ENCODE results near the gene BAX. TPM values are rescaled to one million over a fixed set of nuclear protein-coding genes. Genes with fewer than 3 reads are reported as not detected.

Gene BAX
- total RNA-seq, 1 experiment from 2014 or later: 346 TPM

DNA sequence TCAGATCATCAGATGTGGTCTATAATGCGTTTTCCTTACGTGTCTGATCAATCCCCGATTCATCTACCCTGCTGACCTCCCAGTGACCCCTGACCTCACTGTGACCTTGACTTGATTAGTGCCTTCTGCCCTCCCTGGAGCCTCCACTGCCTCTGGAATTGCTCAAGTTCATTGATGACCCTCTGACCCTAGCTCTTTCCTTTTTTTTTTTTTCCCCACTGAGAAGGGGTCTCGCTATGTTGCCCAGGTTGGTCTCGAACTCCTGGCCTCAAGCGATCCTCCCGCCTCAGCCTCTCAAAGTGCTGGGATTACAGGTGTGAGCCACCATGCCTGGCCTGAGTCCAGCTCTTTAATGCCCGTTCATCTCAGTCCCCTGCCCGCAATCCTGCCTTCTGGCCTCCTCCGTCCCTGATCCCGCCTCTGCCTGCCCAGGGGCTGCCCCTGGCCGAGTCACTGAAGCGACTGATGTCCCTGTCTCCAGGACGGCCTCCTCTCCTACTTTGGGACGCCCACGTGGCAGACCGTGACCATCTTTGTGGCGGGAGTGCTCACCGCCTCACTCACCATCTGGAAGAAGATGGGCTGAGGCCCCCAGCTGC lies 6.5 kb downstream of the BAX start (continued):
- TF ChIP-seq, protein P1, sequence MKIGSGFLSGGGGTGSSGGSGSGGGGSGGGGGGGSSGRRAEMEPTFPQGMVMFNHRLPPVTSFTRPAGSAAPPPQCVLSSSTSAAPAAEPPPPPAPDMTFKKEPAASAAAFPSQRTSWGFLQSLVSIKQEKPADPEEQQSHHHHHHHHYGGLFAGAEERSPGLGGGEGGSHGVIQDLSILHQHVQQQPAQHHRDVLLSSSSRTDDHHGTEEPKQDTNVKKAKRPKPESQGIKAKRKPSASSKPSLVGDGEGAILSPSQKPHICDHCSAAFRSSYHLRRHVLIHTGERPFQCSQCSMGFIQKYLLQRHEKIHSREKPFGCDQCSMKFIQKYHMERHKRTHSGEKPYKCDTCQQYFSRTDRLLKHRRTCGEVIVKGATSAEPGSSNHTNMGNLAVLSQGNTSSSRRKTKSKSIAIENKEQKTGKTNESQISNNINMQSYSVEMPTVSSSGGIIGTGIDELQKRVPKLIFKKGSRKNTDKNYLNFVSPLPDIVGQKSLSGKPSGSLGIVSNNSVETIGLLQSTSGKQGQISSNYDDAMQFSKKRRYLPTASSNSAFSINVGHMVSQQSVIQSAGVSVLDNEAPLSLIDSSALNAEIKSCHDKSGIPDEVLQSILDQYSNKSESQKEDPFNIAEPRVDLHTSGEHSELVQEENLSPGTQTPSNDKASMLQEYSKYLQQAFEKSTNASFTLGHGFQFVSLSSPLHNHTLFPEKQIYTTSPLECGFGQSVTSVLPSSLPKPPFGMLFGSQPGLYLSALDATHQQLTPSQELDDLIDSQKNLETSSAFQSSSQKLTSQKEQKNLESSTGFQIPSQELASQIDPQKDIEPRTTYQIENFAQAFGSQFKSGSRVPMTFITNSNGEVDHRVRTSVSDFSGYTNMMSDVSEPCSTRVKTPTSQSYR (CRISPR knock-in tag; IDR thresholded peaks at IDR 0.05): no peak
- TF ChIP-seq RELA (CRISPR knock-in tag; IDR thresholded peaks at IDR 0.05; ENCODE audit: borderline replicate concordance): no peak
- TF ChIP-seq, protein P2, sequence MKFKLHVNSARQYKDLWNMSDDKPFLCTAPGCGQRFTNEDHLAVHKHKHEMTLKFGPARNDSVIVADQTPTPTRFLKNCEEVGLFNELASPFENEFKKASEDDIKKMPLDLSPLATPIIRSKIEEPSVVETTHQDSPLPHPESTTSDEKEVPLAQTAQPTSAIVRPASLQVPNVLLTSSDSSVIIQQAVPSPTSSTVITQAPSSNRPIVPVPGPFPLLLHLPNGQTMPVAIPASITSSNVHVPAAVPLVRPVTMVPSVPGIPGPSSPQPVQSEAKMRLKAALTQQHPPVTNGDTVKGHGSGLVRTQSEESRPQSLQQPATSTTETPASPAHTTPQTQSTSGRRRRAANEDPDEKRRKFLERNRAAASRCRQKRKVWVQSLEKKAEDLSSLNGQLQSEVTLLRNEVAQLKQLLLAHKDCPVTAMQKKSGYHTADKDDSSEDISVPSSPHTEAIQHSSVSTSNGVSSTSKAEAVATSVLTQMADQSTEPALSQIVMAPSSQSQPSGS (CRISPR knock-in tag; IDR thresholded peaks at IDR 0.05; ENCODE audit: borderline replicate concordance, low read depth): no peak
- no peak for TF ChIP-seq TEAD1 (CRISPR knock-in tag; IDR thresholded peaks at IDR 0.05)
- 0 out of 2 replicates have a peak, but pooled peaks have one; percentile 5 for TF ChIP-seq FOXP1 (CRISPR knock-in tag; IDR thresholded peaks at IDR 0.05; ENCODE audit: borderline replicate concordance)
- no peak for TF ChIP-seq TCF7 (CRISPR knock-in tag; IDR thresholded peaks at IDR 0.05; ENCODE audit: low read depth)
- TF ChIP-seq ZBTB21 (CRISPR knock-in tag; IDR thresholded peaks at IDR 0.05; ENCODE audit: borderline replicate concordance): no peak
- TF ChIP-seq TP53 (CRISPR knock-in tag; IDR thresholded peaks at IDR 0.05): no peak
- no peak for TF ChIP-seq CREM (CRISPR knock-in tag; IDR thresholded peaks at IDR 0.05)
- TF ChIP-seq, protein P3, sequence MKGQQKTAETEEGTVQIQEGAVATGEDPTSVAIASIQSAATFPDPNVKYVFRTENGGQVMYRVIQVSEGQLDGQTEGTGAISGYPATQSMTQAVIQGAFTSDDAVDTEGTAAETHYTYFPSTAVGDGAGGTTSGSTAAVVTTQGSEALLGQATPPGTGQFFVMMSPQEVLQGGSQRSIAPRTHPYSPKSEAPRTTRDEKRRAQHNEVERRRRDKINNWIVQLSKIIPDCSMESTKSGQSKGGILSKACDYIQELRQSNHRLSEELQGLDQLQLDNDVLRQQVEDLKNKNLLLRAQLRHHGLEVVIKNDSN (CRISPR knock-in tag; IDR thresholded peaks at IDR 0.05): no peak
- TF ChIP-seq HMGA2 (CRISPR knock-in tag; IDR thresholded peaks at IDR 0.05): no peak
- no peak for TF ChIP-seq IRF2 (CRISPR knock-in tag; IDR thresholded peaks at IDR 0.05; ENCODE audit: borderline replicate concordance, low read depth)
- TF ChIP-seq ZNF232 (CRISPR knock-in tag; IDR thresholded peaks at IDR 0.05): no peak
- TF ChIP-seq, protein P4, sequence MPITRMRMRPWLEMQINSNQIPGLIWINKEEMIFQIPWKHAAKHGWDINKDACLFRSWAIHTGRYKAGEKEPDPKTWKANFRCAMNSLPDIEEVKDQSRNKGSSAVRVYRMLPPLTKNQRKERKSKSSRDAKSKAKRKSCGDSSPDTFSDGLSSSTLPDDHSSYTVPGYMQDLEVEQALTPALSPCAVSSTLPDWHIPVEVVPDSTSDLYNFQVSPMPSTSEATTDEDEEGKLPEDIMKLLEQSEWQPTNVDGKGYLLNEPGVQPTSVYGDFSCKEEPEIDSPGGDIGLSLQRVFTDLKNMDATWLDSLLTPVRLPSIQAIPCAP (CRISPR knock-in tag; IDR thresholded peaks at IDR 0.05): no peak
- TF ChIP-seq, protein P5, sequence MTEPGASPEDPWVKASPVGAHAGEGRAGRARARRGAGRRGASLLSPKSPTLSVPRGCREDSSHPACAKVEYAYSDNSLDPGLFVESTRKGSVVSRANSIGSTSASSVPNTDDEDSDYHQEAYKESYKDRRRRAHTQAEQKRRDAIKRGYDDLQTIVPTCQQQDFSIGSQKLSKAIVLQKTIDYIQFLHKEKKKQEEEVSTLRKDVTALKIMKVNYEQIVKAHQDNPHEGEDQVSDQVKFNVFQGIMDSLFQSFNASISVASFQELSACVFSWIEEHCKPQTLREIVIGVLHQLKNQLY (CRISPR knock-in tag; IDR thresholded peaks at IDR 0.05): no peak

DNA sequence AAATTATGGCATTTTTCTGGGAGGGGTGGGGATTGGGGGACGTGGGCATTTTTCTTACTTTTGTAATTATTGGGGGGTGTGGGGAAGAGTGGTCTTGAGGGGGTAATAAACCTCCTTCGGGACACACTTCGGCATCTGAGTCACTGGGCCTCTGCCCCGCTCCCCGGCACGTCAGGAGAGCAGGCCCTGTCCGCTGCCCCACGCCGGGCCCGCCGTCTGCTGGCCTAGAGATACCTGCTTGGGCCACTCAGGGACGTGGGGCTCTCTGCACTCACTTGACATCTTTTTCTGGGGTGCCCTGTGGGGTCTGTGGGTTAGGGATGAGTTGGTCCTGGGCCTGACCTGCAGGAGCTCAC lies 7.0 kb downstream of the BAX start:
- Mint-ChIP-seq H3K27me3 (ENCODE audit: low read depth) (no peaks in the 10 kb centered on the region), H3K4me1 (peaks cover 33% of the 10 kb centered on the region), H3K36me3 (peaks cover 41% of the 10 kb centered on the region), H3K9me3 (peaks cover 4% of the 10 kb centered on the region), H3K4me3 (no peak overlapping the region), H3K27ac (peak overlapping the region; percentile 89)
- TF ChIP-seq OVOL2 (CRISPR knock-in tag; IDR thresholded peaks at IDR 0.05; ENCODE audit: borderline replicate concordance): no peak
- 0 out of 2 replicates have a peak, but pooled peaks have one; percentile 31 for TF ChIP-seq ETV6 (CRISPR knock-in tag; IDR thresholded peaks at IDR 0.05)
- TF ChIP-seq, protein P6, sequence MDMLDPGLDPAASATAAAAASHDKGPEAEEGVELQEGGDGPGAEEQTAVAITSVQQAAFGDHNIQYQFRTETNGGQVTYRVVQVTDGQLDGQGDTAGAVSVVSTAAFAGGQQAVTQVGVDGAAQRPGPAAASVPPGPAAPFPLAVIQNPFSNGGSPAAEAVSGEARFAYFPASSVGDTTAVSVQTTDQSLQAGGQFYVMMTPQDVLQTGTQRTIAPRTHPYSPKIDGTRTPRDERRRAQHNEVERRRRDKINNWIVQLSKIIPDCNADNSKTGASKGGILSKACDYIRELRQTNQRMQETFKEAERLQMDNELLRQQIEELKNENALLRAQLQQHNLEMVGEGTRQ (CRISPR knock-in tag; IDR thresholded peaks at IDR 0.05): peak; percentile 19; the same call in 1 of the 2 replicates
- DNase-seq (ENCODE audit: low spot score): no peak
- CTCF ChIA-PET: interaction anchor here (0.7 to 2.3 kb wide), 5 partner anchors 9 to 38 kb away, joined by 3 to 14 read pairs (median 4); partner anchors contain the start of genes DHDH, GYS1 and RUVBL2
- no peak for ATAC-seq
- POLR2A ChIA-PET: no interaction called here
